Activated naive CD4-positive, alpha-beta T cell treated with anti-CD3 and anti-CD28 coated beads, Interleukin-2, amount 50 U/mL, for 16 hours (primary cell): Measurements from ENCODE around the gene PADI1.

Experiments used
- DNase-seq: peaks from one replicate; pipeline ENCODE4 v3.0.0-alpha.2; 2020

PADI1 gene, protein sequence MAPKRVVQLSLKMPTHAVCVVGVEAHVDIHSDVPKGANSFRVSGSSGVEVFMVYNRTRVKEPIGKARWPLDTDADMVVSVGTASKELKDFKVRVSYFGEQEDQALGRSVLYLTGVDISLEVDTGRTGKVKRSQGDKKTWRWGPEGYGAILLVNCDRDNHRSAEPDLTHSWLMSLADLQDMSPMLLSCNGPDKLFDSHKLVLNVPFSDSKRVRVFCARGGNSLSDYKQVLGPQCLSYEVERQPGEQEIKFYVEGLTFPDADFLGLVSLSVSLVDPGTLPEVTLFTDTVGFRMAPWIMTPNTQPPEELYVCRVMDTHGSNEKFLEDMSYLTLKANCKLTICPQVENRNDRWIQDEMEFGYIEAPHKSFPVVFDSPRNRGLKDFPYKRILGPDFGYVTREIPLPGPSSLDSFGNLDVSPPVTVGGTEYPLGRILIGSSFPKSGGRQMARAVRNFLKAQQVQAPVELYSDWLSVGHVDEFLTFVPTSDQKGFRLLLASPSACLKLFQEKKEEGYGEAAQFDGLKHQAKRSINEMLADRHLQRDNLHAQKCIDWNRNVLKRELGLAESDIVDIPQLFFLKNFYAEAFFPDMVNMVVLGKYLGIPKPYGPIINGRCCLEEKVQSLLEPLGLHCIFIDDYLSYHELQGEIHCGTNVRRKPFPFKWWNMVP

DNA sequence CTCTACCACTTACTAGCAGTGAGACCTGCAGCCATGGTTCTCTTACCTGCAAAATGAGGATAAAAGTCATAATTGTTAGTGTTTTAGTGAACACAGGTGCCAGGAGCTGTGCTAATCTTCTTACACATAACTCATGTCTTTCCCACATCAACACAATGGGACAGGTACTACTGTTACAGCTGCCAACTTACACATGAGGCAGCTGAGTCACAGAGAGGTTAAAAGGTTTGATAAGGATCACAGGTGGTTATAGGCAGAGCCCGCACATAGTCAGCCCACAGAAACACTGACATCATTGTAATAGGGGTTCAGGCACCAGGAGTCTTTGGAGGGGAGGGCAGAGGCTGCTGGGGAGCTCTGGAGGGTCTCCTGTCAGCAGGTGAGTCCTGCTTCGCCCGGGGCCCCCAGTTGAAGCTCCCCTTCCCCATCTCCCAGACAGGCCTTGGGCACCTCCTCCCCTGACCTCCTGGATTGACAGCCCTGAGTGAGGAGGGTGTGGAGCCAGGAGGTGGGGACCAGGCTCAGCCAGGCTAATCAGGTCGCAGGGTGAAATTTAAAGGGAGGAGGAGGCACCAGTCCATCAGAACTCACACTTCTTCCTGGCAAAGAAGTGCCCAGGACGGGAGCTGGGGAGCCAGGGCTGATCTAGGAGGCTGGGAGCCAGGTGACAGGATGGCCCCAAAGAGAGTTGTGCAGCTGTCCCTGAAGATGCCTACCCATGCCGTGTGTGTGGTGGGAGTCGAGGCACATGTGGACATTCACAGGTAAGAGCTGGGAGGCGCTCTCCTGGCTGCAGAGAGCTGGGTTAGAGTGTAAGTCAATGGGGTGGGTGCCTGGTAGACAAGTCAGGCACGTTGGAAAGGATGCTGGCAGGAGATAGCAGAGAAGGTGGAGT is at the start of gene PADI1:
TSS of gene PADI1 (plus strand) at position 583 of the 895 bp plus-strand sequence. CDS start at position 673, 90 bp downstream.
- no peak for DNase-seq

DNA sequence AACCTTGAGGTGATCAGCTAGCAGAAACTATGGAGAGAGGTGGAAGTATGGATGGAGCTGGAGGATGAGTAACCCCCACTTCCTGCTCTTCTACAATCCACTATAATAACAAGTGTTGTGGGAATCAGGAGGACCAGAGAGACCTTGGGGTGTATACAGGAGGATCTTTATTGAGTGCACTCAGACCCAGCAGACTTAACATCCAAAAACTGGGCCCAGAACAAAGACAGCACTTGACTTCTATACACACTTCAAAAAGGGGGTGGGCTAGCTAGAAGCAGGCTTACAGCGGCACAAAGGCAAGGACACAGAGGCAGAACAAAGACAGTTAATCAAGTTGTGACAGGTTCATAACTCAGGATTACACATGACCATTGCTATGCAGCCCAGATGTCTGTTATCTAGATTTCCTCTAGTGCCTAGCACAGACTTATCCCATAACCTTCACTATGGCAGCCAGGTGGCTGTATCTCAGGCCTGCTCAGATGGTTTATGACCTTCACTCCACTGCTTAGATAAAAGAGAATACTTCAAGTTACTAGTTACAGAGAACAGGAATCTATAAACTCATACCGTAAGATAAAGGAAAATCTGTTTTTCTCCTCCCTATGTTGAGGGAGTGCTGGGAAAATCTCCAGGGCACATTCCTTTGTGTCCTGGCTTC is 49.5 kb upstream of the PADI1 start:
- DNase-seq, result no peak

DNA sequence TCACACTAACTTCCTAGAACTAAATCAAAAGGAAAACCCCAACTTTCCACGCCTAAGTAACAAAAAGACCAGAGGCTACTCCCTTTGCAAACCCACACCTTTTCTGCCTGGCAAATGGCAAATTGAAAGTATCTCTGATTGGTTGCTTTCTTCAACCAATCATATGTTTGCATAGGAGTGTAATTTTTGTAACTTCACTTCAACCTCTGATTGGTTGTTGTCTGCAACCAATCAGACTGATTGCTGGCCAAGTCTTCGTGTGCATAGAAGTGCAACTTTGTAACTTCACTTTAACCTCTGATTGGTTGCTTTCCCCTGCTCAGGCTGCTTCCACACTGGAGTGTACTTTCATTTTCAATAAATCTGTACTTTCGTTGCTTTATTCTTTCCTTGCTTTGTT is 48.8 kb upstream of the PADI1 start:
- DNase-seq, result no peak

DNA sequence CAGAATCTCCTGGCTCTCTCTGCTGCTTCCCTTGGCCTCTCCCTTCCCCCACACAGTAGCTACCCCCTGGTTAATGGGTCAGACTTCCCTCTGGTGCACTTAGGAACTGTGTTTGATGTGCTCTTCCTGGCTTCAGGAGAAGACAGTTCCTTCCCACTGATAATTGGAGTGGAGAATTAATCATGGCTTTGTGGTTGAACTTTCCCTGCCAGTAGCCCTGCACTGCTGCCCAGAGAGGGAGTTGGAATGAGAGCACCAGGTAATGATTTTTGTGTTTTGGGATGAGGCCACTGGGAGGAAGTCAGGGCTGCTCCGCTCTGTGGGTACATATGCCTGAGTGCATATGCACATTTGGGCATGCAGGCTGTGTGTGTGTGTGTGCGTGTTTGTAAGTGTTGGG is 46.0 kb upstream of the PADI1 start:
- DNase-seq, result no peak

DNA sequence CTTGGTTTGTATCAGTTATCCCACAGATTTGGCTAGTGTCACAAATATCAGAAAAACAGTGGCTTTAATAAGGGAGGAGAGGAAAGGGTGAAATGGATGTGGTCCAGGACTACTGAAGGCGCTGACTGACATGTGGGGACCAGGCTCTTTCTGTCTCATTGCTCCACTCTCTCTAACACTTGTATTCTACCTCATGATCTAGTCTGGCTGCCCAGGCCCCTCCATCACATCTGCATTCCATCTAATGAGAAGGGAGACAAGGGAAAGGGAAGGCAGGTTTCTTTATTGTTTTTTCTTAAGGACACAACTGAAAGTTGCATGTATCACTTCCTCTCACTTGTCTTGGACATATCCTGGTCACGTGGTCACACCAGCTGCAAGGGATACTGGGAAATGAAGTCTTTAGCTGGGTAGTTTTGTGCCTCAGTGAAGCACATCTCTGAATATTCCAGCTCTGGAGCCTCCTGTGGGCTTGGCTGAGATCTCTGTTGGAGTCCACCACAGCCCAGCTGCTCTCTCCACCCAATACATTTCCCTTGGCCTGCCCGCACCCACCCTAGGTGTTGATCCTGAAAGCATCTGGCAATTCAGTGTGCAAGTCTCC is 43.7 kb upstream of the PADI1 start:
- no peak for DNase-seq

DNA sequence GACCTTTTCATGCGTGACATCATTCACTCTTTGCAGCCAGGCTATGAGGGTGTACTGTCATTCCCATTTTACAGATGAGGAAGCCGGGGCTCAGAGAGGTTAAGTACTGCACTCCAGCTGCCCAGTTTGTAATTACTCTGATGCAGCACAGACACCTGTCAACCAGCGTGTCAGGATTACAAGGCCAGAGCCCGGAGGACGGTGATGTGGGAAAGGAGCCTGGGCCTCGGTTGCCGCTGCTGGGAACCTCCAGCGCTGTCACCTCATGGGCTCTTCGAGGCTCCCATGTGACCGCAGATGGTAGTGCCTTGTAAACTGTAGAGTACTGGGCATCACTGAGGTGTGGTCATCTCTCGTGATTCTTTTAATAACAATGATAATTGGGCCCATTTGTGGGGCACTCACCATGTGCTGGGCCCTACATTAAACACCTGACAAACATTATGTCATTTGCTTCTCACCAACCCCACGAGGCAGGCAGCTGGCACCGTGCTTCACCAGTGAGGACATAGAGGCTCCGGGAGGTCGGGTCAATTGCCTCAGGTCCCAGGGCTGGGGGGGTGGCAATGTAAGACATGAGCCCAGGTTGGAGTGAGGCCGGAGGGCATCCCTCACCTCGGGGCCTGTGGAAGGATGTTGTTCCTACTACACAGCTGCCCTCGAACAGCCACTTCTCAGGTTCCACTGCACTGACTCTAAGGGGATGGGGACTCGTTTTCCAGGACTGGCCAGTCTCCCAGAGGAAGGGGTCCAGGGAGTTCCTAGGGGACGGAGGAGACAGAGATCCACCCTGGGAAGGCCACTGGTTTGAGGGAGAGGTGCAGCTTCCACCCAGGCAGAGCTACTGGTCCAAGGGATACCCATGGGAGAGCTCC is 42.8 kb upstream of the PADI1 start:
- DNase-seq, result no peak

DNA sequence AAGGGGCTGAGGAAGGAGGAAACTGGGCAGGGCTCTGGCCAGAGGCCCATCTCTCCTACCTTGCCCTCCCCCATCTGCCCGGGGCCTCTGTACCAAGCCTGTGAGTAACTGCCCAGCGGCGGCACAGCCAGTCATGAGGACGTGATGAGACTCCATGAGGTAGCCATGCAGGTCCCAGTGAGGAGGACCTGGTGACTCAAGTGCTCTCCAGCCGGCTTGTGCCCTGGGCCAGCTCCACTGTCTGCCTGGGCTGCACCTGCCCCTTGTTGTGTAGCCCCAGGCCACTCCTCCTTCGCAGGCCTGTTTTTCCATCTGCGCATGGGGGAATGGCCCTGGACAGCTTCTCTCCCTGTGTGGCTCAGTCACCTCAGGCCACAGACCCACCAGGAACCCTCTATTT is 42.0 kb upstream of the PADI1 start:
- no peak for DNase-seq

DNA sequence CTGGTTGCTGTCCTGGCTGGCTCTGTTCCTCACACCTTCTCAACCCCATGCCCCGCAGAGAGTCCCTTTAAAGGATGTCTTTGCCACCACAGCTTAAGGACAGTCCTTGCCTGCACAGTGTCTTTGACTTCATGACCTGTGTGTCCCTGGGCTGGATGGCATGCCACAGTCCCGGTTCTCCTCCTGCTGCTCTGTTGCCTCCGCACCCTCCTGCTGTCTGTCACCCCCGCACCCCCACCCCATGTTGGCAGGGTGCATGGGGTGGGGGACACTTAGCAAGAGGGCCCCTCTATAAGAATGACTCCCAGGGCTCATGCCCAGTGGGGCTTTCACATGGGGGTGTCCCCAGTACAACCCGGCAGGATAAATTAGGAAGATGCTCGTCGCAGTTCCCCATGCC is 41.6 kb upstream of the PADI1 start:
- no peak for DNase-seq

DNA sequence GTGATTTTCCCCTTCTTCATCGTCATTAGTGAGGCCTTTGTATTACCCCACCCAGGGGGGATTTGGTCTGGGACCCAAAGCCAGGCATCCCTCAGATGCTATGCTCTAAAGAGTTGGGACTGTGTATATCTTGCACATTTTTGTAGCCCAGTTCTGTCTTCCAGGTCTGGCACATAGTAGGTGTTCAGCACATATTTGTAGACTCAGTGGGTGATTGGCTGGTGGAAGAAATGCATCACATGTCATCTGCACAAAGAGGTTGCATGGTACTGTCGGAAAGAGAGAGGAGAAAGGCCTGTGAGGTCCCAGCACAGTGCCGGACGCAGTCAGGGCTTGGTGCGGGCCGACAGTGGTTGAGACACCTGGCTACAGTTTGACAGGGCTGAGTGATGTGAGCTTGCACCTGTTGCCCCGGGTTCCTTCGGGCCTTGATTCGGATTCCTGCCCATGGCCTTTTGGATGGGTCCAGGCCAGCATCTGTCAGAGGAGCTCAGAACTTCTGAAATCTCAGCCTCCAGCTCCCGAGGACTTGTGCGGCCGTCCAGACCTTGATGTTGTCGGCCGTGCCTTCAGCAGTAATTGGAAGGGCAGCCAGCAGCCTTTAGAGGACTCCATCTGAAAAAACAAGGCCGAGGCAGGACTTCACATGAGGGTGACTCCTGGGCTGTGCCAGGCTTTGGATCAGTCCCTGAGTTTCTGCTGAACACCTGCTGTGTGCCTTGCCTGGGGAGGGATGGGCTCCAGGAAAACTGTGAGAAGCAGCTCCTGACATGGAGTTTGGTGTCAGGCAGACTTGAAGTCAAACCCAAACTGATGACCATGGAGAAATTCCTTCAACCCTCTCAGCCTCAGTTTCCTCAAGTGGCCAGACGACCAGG is 40.9 kb upstream of the PADI1 start:
- no peak for DNase-seq

DNA sequence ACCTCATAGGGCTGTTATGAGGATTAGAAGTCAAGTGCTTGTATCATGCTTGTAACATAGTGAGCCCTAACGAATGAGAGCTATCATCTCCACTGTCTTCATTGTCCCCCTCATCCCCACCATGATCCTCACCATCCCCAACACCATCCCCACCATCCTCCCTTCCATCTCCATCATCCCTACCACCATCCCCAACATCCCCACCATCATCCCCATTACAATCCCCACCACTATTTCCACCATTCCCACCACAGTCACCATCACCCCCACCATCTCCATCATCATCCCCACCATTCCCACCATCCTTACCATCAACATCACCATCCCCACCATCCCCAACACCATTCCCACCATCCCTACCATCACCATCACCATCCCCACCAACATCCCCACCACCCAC is 39.1 kb upstream of the PADI1 start:
- DNase-seq, result no peak

DNA sequence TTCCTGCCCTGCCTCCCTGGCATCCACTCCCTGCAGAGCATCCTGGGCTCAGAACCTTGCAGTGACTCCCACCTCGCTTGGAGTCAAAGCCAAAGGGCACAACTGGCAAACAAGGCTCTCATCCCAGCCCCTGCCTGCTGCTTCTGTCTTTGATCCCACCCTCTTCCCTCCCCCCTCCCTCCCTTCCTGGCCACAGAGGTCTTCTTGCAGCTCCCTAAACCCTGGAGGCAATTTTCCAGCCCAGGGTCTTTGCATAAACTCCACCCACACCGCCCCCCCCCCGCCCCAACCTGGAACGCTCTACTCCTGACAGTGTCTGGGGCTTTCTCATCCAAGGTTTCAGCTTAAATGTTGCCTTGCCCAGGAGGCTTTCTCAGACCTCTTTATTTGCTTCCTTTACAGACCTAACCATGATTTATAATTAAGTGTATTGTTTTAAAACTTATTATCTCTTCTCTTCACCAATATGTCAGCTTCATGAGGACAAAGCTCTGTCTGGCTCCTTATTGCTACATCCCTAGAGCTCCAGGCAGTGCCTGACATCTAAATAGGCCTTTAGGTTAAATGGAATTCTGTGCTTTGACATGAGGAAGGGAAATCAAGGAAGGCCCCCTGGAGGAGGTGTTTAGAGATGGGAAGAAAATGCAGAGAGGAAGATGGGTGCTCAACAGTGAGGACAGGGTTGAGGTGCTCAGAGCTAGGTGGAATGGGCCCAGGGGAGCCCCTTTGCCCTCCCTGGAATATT is 37.7 kb upstream of the PADI1 start:
- no peak for DNase-seq

DNA sequence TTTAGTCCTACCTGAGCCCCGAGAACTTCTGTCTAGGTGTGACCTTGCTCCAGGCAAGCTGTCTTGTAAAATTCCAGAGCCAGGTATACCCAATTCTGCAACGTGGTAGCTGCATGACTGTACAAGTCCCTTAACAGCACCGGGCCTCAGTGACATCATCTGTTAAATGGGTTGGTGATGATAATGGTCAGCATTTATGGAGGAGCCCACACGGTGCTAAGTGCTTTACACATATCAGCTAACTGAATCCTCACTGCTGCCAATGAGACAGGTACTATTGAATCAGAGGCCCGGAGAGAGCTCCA is 37.2 kb upstream of the PADI1 start:
- no peak for DNase-seq

DNA sequence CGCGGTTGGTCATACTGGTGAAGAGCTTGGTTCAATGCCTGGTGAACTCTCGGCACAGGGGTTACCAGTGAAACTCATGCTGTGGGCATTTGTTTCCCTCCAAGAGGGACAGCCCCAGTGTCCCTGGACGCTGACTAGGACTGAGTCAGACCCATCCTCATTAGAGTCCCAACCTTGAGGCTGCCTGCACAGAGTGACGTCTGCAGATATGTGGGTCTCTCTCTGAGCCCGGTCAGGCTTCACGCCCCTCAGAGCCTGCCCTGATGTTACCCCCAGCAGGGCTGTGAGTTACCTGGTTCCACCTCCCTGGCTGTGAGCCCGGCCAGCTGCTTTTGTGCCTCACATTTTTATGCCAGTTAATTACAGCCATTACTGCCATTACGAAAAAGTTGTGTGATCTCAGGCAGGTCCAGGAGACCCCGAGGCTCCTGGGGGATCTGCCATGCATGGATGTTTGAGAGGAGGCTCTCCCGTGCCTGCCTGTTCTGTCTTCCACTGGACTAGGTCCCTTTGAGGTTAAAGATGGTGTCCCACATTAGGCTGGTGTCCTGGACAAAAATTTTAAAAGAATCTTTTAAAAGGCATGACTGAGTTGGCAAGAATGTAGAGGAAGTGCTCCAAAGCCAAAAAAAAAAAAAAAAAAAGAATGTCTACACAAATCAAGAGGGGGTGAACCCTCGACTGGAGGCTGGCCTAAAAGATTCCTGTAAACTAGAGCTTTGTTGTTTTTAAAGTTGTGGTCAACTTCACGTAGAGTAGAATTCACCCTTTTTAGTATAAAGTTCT is 36.6 kb upstream of the PADI1 start:
- DNase-seq, result no peak

DNA sequence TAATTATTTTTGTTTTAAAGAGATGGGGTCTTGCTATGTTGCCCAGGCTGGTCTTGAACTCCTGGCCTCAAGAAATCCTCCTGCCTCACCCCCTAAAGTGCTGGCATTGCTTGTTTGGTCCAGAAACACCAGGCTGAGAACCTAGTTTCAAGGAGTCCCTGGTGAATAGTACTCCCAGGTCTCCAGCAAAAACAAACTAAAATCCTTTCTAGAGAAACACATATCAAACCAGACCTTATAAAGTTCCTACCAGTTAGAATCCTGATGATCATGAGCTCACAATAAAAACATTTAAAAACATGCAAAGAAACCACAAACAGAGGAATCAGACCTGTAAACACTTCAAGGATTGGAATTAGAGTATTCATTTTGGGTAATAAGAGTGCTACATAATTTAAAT is 34.4 kb upstream of the PADI1 start:
- no peak for DNase-seq

DNA sequence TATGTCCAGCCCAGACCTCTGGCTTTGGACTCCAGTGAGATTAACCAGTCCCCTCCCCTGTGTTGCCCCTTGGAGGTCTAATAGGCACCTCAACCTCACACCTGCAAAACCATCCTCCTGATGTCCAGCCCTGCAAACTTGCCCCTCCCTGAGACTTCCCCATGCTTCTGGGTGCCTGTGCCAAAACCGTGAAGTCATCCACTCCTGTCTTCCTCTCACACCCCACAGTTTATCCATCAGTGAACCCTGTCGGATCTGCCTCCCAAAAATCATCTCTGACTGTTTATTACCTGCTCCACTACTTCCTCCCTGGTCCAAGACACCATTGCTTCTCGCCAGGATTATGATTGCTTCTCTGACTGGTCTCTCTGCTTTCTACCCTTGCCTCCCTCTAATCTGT is 31.7 kb upstream of the PADI1 start:
- no peak for DNase-seq

DNA sequence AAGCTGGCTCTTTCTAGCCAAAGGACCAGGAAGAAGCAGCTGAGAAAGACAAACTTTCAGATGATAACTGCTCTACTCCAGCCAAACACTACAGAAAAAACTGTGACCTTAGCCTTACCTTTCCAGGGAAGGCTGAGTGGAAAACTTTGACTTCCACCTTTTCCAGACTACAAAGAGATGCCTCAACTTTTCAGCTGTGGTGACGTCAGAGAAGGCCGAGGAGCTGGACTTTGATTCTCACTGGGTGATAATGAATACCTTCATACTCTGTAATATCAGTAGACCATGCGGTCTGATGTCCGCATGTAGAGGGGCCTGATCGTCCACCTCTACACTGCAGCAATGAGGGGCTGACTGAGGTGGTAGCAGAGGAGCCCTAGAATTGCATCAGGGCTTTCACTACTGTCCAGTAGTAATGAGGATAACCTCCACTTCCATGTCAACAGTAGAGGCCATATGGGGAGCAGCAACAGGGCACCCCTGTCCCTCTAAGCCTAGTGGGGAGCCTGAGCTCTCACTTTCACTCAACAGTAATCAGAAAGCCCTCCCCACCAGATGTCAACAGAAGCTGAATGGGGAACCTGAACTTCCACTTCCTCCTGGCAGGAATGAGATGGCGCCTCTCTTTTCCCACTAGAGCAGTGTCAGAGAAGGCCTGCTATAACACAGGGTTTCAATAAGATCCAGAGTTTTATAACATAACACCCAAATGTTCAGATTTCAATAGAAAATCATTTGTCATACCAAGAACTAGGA is 28.4 kb upstream of the PADI1 start:
- no peak for DNase-seq

DNA sequence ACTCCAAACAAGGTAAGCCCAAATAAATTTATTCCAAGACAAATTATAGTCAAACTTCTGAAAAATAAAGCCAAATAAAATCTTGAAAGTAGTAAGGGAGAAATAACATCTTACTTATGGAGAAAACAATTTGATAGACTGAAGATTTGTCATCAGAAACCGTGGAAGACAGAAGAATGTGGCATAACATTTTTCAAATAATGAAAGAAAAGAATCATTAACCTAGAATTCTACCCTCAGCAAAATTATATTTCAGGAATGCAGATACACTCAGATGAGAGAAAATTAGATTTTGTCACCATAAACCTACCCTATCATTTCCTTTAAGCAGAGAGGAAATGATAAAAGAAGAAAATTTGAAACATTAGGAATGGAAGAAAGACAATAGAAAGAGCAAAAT is 27.3 kb upstream of the PADI1 start:
- no peak for DNase-seq

DNA sequence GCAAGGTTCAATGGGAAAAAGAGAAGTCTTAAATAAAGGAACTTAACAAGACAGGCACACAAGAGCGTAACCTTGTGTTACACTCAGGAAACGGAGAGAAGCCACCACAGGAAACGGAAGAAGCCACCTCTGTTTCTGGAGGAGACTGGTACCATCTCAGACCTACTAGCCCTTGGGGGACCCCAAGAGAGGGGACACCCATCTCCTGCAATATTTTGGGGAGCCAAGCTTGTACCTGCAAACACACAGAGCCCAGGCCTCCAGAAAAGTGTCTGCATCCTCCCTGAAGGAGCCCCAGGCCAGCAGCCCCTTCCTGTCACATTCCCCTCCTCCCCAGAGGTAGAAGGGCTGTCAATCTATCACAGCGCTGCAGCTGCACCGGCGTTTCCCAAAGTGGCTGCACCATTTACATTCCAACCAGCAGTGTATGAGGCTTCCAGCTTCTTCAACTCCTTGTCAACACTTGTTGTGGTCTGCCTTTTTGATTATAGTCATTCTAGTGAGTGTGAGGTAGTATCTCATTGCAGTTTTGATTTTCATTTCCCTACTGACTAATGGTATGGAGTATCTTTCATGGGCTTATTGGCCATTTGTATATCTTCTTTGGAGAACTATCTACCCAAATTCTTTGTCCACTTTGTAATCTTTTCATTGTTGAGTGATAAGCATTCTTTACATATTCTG is 23.0 kb upstream of the PADI1 start:
- DNase-seq, result no peak
